ENCODE results near the gene NSDHL. TPM values are rescaled to one million over a fixed set of nuclear protein-coding genes. Genes with fewer than 3 reads are reported as not detected.
A peak's percentile ranks its signal among the peaks of the same experiment; 100 is the strongest.

NSDHL gene
- total and polyA plus RNA-seq, 4 donors: 12.8 to 33.4 (median 25.4) TPM

DNA sequence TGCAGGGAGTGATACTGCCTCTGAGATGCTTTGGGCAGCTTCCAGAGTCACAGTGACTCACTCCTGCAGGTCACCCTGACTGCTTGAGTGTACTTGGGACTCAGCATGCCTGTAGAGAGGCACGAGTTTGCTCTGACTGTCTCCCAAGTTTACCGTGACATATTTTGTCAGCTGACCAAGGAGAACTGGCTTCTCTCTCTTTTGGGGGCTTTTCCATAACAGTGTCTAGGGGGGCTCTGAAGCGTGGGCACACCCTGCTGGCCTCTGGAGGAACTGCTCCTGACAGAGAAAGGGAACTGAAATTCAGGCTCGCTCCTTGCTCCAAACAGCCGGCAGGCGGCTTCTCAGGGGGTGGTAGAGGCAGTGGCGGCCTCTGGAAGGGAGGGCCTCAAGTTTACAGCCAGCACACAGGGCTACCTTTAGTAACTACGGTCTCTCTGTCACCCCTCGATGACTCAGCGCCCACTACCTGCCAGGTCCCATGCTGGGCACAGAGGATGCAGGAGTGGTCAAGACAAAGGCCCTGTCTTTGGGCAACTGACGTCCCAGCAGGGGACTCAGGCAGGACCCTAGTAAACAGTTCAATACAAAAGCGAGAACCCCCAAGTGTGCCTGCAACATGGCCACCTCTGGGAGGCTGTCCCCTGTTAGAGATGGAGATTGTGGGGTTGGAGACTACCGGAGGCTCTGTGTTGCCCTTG, 84.8 kb downstream of the NSDHL start:
- Histone ChIP-seq H3K27ac (ENCODE audit: low read depth in 1 of 2, low read length in 1 of 2) (no peak overlapping the region), H3K27me3 (ENCODE audit: control insufficient read depth in 3 of 3, insufficient read depth in 3 of 3, low read length in 2 of 3) (no peaks in the 10 kb centered on the region), H3K9me3 (ENCODE audit: control insufficient read depth in 4 of 4, insufficient read depth in 3 of 4, low read length in 3 of 4) (no peaks in the 10 kb centered on the region), H3K4me3 (no peak overlapping the region), H3K9ac (ENCODE audit: insufficient read depth in 1 of 2, low read length in 2 of 2) (no peak overlapping the region), H3K4me1 (ENCODE audit: control insufficient read depth in 5 of 5, insufficient read depth in 5 of 5, low read length in 5 of 5) (peaks cover 0 to 5% (median 0%) of the 10 kb centered on the region in 5 donors), H3K36me3 (ENCODE audit: control insufficient read depth in 4 of 4, insufficient read depth in 4 of 4, low read length in 4 of 4) (no peaks in the 10 kb centered on the region)
- no peak for ATAC-seq (ENCODE audit: insufficient read depth, low FRiP score)
- DNase-seq: peak; percentile 40 to 57 (median 45)
- 37 to 41% methylated on average over 13 of the region's 13 CpGs for WGBS, 2 donors
- TF ChIP-seq, protein P1, sequence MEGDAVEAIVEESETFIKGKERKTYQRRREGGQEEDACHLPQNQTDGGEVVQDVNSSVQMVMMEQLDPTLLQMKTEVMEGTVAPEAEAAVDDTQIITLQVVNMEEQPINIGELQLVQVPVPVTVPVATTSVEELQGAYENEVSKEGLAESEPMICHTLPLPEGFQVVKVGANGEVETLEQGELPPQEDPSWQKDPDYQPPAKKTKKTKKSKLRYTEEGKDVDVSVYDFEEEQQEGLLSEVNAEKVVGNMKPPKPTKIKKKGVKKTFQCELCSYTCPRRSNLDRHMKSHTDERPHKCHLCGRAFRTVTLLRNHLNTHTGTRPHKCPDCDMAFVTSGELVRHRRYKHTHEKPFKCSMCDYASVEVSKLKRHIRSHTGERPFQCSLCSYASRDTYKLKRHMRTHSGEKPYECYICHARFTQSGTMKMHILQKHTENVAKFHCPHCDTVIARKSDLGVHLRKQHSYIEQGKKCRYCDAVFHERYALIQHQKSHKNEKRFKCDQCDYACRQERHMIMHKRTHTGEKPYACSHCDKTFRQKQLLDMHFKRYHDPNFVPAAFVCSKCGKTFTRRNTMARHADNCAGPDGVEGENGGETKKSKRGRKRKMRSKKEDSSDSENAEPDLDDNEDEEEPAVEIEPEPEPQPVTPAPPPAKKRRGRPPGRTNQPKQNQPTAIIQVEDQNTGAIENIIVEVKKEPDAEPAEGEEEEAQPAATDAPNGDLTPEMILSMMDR (IDR thresholded peaks at IDR 0.05; ENCODE audit: control extremely low read depth, extremely low read depth): peak; percentile 2

DNA sequence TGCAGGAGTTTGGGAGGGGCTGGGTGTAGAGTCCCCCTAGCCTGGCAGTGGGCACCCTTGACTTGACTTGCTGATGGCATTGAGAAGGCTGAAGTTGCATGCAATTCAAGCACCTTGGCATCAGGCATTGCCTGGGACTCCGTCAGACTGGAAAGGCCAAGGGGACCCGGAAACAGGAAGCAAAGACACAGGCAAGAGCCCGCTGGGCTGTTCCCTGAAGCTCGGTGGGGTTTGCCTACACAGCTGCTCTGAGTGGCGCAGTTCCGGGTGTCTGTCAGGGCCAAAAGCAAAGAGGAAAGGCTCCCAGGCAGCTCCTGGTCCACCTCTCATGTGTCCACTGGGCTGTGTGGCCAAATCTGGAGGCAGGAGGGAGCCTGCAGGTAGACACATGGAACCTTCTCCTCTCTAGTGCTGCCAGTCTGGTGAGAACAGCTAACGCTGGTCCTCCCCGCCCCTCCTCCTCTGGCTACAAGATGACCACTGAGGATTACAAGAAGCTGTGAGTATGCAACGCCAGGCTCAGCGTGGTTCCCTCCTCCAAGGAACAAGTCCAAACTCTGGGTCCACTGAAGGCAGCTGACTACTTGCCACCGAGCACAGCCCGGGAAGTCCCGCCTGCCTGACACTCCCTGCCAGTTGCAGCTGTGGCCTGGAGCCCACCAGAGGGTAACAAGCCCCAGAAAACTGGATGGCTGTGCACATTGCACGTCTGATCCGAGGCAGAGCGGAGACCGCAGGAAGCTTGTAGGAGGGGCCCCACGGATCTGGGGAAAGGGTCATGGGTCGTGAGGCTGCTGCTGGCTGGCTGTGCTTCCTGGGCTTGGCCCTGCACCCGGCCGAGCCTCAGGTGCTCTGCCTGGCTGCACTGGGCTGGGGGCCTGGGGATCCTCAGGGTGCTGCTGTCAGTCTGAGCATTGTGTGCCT, 87.1 kb downstream of the NSDHL start:
- Histone ChIP-seq H3K9me3 (ENCODE audit: control insufficient read depth in 4 of 4, insufficient read depth in 3 of 4, low read length in 3 of 4) (peaks cover 0 to 2% (median 0%) of the 10 kb centered on the region in 4 donors), H3K36me3 (ENCODE audit: control insufficient read depth in 4 of 4, insufficient read depth in 4 of 4, low read length in 4 of 4) (peaks cover 0 to 1% (median 0%) of the 10 kb centered on the region in 4 donors), H3K27me3 (ENCODE audit: control insufficient read depth in 3 of 3, insufficient read depth in 3 of 3, low read length in 2 of 3) (no peaks in the 10 kb centered on the region), H3K4me1 (ENCODE audit: control insufficient read depth in 5 of 5, insufficient read depth in 5 of 5, low read length in 5 of 5) (peaks cover 0 to 5% (median 0%) of the 10 kb centered on the region in 5 donors), H3K9ac (ENCODE audit: insufficient read depth in 1 of 2, low read length in 2 of 2) (no peak overlapping the region), H3K27ac (ENCODE audit: low read depth in 1 of 2, low read length in 1 of 2) (no peak overlapping the region), H3K4me3 (no peak overlapping the region)
- WGBS, 2 donors: 57 to 61% methylated on average over 20 to 21 of the region's 21 CpGs
- TF ChIP-seq, protein P1 (IDR thresholded peaks at IDR 0.05; ENCODE audit: control extremely low read depth, extremely low read depth): no peak
- ATAC-seq (ENCODE audit: insufficient read depth, low FRiP score): no peak
- DNase-seq: no peak

DNA sequence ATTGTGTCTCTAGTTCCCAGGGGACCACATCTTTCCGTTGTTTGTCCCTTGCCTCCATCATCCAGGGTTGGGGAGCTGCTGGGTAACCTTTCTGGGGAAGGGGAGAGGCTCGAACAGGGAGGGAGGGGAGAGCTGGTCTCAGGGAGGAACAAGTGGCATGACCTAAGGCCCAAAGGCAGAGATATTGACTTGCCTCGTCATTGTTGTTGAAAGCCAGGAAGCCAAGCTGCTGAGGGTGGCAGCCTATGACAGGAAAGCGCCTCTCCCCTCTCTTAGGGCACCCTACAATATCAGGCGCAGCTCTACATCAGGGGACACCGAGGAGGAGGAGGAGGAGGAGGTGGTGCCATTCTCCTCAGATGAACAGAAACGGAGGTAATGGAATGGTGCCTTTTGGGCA, 87.8 kb downstream of the NSDHL start:
- ATAC-seq (ENCODE audit: insufficient read depth, low FRiP score): no peak

More for the DNA sequence above, 87.8 kb downstream of the NSDHL start:
- no peak overlapping the region for H3K27ac ChIP-seq (ENCODE audit: low read depth in 1 of 2, low read length in 1 of 2)
- 46 to 55% methylated on average over 6 to 7 of the region's 7 CpGs for WGBS, 2 donors
- peaks cover 0 to 2% (median 0%) of the 10 kb centered on the region in 4 donors for H3K9me3 ChIP-seq (ENCODE audit: control insufficient read depth in 4 of 4, insufficient read depth in 3 of 4, low read length in 3 of 4)
- TF ChIP-seq, protein P1 (IDR thresholded peaks at IDR 0.05; ENCODE audit: control extremely low read depth, extremely low read depth): no peak
- H3K4me3 ChIP-seq: no peak overlapping the region
- no peak overlapping the region for H3K9ac ChIP-seq (ENCODE audit: insufficient read depth in 1 of 2, low read length in 2 of 2)
- DNase-seq: no peak
- H3K36me3 ChIP-seq (ENCODE audit: control insufficient read depth in 4 of 4, insufficient read depth in 4 of 4, low read length in 4 of 4): peaks cover 0 to 1% (median 0%) of the 10 kb centered on the region in 4 donors
- H3K4me1 ChIP-seq (ENCODE audit: control insufficient read depth in 5 of 5, insufficient read depth in 5 of 5, low read length in 5 of 5): no peaks in the 10 kb centered on the region
- no peaks in the 10 kb centered on the region for H3K27me3 ChIP-seq (ENCODE audit: control insufficient read depth in 3 of 3, insufficient read depth in 3 of 3, low read length in 2 of 3)

Other genes with a start within 250 kb of the NSDHL start
- under 1 TPM in 1 of 2 donors, not detected in 1; 0.09 TPM for gene GABRQ, start 193.2 kb upstream of the NSDHL start, total RNA-seq
- gene GABRQ, start 193.2 kb upstream of the NSDHL start, polyA plus RNA-seq: not detected
- not detected for gene MAGEA3, start 132.3 kb upstream of the NSDHL start, total RNA-seq
- not detected for gene MAGEA3, start 132.3 kb upstream of the NSDHL start, polyA plus RNA-seq
- not detected for gene CSAG2, start 121.8 kb upstream of the NSDHL start, total RNA-seq
- gene CSAG2, start 121.8 kb upstream of the NSDHL start, polyA plus RNA-seq: not detected
- not detected for gene MAGEA2B, start 116.4 kb upstream of the NSDHL start, total RNA-seq
- not detected for gene MAGEA2B, start 116.4 kb upstream of the NSDHL start, polyA plus RNA-seq
- gene CSAG1, start 97.3 kb upstream of the NSDHL start, total RNA-seq: not detected
- gene CSAG1, start 97.3 kb upstream of the NSDHL start, polyA plus RNA-seq: not detected
- not detected for gene MAGEA12, start 97.3 kb upstream of the NSDHL start, total RNA-seq
- not detected for gene MAGEA12, start 97.3 kb upstream of the NSDHL start, polyA plus RNA-seq
- not detected for gene MAGEA2, start 77.2 kb upstream of the NSDHL start, total RNA-seq
- gene MAGEA2, start 77.2 kb upstream of the NSDHL start, polyA plus RNA-seq: not detected
- not detected for gene CSAG3, start 71.8 kb upstream of the NSDHL start, total RNA-seq
- gene CSAG3, start 71.8 kb upstream of the NSDHL start, polyA plus RNA-seq: not detected
- not detected for gene MAGEA6, start 61.4 kb upstream of the NSDHL start, total RNA-seq
- gene MAGEA6, start 61.4 kb upstream of the NSDHL start, polyA plus RNA-seq: not detected
- gene CETN2, start 306 bp upstream of the NSDHL start, total RNA-seq: 10 to 100 TPM; 65.7 to 67.9 TPM
- gene CETN2, start 306 bp upstream of the NSDHL start, polyA plus RNA-seq: 10 to 100 TPM; 47.7 to 81.8 TPM
- 10 to 100 TPM; 14.7 to 15.8 TPM for gene ZNF185, start 67.0 kb downstream of the NSDHL start, total RNA-seq
- gene ZNF185, start 67.0 kb downstream of the NSDHL start, polyA plus RNA-seq: 1 to 10 TPM; 6.1 to 6.7 TPM
- not detected for gene PNMA5, start 163.1 kb downstream of the NSDHL start, total RNA-seq
- under 1 TPM; 0.03 to 0.04 TPM for gene PNMA5, start 163.1 kb downstream of the NSDHL start, polyA plus RNA-seq
- gene PNMA3, start 225.4 kb downstream of the NSDHL start, total RNA-seq: under 1 TPM; 0.28 TPM
- gene PNMA3, start 225.4 kb downstream of the NSDHL start, polyA plus RNA-seq: under 1 TPM; 0.09 to 0.28 TPM
- gene PNMA6A, start 241.4 kb downstream of the NSDHL start, total RNA-seq: 1 to 10 TPM; 2.0 to 3.6 TPM
- 1 to 10 TPM in 1 of 2 donors, under 1 TPM in 1; 0.87 to 1.8 TPM for gene PNMA6A, start 241.4 kb downstream of the NSDHL start, polyA plus RNA-seq

All from lung (tissue), 12 donors.